Measurements from ENCODE around the gene ZNF638. TPM values are rescaled to one million over a fixed set of nuclear protein-coding genes. Genes with fewer than 3 reads are reported as not detected.

The ZNF638 gene
- total RNA-seq, 4 donors from 2014 or later = 154 to 299 (median 202) TPM

DNA sequence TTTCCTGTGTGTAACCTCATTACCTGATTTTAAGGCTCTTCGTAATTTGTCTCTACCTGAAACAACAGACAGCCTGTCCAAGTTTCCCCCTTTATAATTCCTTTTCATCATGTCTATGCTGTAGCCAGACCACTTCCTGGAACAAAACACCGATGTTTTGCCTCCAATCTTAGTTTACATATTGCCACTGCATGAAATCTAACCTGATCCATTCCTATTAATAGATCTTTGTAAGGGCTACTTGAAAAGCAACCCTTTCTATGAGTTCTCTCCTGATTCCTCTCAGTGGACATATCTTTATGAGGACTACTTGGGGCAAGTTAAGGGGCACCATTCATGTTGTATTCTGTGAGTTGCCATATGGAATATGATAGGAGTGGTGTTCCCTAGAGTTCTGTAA lies 30.9 kb downstream of the ZNF638 start:
- peaks cover 21 to 54% of the 10 kb centered on the region in 2 donors for H3K36me3 ChIP-seq
- no peak for DNase-seq
- H3K27ac ChIP-seq = no peak overlapping the region
- 87 to 89% methylated on average over 2 of the region's 2 CpGs for WGBS, 2 donors
- no peak overlapping the region for H3K4me3 ChIP-seq (replicated peaks in 1 of 3)
- TF ChIP-seq, protein P1, sequence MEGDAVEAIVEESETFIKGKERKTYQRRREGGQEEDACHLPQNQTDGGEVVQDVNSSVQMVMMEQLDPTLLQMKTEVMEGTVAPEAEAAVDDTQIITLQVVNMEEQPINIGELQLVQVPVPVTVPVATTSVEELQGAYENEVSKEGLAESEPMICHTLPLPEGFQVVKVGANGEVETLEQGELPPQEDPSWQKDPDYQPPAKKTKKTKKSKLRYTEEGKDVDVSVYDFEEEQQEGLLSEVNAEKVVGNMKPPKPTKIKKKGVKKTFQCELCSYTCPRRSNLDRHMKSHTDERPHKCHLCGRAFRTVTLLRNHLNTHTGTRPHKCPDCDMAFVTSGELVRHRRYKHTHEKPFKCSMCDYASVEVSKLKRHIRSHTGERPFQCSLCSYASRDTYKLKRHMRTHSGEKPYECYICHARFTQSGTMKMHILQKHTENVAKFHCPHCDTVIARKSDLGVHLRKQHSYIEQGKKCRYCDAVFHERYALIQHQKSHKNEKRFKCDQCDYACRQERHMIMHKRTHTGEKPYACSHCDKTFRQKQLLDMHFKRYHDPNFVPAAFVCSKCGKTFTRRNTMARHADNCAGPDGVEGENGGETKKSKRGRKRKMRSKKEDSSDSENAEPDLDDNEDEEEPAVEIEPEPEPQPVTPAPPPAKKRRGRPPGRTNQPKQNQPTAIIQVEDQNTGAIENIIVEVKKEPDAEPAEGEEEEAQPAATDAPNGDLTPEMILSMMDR (IDR thresholded peaks at IDR 0.05) = no peak
- H3K9me3 ChIP-seq = no peaks in the 10 kb centered on the region
- H3K4me1 ChIP-seq = no peaks in the 10 kb centered on the region
- no peaks in the 10 kb centered on the region for H3K27me3 ChIP-seq
- intact Hi-C loops (cut with DNase I) = no loop called here

DNA sequence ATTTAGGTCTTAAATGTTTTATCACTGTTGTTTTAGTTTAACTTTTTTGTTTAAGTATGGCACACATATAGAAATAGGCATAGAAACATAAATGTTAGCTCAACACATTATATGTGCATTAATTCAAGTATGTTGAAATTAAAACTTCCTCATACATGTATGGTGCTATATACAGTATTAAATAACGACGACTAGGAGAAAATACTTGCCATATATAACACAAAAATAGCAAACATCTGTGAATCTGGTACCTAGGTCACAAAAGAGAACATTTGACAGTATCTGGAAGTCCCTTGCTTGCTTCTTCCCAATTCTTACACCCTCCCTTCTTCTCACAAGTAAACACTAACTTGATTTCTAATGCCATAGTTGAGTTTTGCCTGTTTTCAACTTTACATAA lies 38.4 kb downstream of the ZNF638 start:
- no peak for DNase-seq
- intact Hi-C loops (cut with DNase I) = no loop called here
- Histone ChIP-seq H3K36me3 (peaks cover 28 to 41% of the 10 kb centered on the region in 2 donors), H3K27me3 (no peaks in the 10 kb centered on the region), H3K27ac (no peak overlapping the region), H3K4me1 (no peaks in the 10 kb centered on the region), H3K9me3 (no peaks in the 10 kb centered on the region), H3K4me3 (replicated peaks in 1 of 3) (no peak overlapping the region)
- no peak for TF ChIP-seq POLR2A (IDR thresholded peaks at IDR 0.05)
- TF ChIP-seq, protein P1 (IDR thresholded peaks at IDR 0.05) = no peak
- WGBS, 2 donors = 95 to 97% methylated on average over 2 of the region's 2 CpGs

DNA sequence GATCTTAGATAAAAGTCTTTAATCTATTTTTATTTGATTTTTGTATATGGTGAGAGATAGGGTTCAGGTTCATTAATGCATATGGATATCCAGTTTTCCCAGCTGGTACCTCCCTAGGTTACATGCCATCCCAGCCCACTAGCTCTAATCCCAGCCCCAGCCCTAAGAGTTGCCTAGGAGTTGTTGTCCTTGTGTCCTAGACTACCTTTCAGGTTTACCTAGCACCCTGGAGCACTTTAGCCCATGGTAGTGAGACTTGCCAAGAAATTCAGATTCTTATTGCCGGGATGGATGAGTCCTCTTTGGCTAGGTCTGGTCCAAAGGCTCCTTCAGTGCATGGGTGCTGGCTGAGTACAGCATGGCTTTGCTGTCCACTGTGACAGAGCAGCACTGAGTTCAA lies 40.5 kb downstream of the ZNF638 start:
- peaks cover 15 to 23% of the 10 kb centered on the region in 2 donors for H3K36me3 ChIP-seq
- H3K9me3 ChIP-seq = no peaks in the 10 kb centered on the region
- no peak for TF ChIP-seq POLR2A (IDR thresholded peaks at IDR 0.05)
- TF ChIP-seq, protein P1 (IDR thresholded peaks at IDR 0.05) = no peak
- no peak overlapping the region for H3K4me3 ChIP-seq (replicated peaks in 1 of 3)
- intact Hi-C loops (cut with DNase I) = no loop called here
- H3K27ac ChIP-seq = no peak overlapping the region
- no peaks in the 10 kb centered on the region for H3K27me3 ChIP-seq
- no peak for DNase-seq
- WGBS, 2 donors = 57 to 80% methylated on average over 1 of the region's 1 CpG
- H3K4me1 ChIP-seq = no peaks in the 10 kb centered on the region

DNA sequence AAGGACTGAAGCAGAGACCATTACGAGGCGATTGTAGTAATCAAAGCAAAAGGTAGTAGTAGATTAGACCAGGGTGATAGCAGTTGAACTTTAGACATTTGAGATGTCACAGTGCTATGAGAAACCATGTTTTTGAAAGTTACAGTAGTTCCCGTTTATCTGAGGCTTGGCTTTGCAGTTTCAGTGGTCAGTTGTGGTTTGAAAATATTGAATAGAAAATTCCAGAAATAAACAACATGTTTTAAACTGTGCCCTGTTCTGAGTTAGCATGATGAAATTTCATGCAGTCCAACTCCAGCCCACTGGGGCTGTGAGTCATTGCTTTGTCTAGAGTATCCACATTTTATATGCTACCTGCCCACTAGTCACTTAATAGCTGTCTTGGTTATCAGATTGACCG lies 47.5 kb downstream of the ZNF638 start:
- intact Hi-C loops (cut with DNase I) = no loop called here
- no peaks in the 10 kb centered on the region for H3K4me1 ChIP-seq
- no peak overlapping the region for H3K27ac ChIP-seq
- DNase-seq = no peak
- no peak overlapping the region for H3K4me3 ChIP-seq (replicated peaks in 1 of 3)
- H3K9me3 ChIP-seq = no peaks in the 10 kb centered on the region
- WGBS, 2 donors = 88 to 90% methylated on average over 4 of the region's 4 CpGs
- peaks cover 9 to 15% of the 10 kb centered on the region in 2 donors for H3K36me3 ChIP-seq
- no peaks in the 10 kb centered on the region for H3K27me3 ChIP-seq
- no peak for TF ChIP-seq POLR2A (IDR thresholded peaks at IDR 0.05)
- TF ChIP-seq, protein P1 (IDR thresholded peaks at IDR 0.05) = no peak

DNA sequence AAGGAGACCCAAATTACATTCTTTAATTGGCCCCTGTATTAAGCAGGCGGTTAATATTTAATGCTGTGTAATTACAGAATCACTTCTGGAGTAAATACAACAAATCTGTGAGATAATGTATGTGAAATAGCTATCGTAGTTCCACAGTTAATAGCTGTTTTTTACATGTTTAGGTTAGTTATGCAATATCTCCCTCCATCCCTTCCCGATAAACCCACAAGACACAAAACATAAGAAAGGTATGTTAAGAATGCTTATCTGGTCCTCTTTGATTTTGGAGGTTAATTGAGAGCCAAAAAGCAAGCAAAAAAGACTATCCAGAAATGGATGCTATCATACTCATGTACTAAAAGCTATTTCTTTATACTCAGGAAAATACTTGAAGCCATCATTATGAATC lies 49.1 kb downstream of the ZNF638 start:
- intact Hi-C loops (cut with DNase I) = no loop called here

More for the DNA sequence above, 49.1 kb downstream of the ZNF638 start:
- TF ChIP-seq POLR2A (IDR thresholded peaks at IDR 0.05) = no peak
- TF ChIP-seq, protein P1 (IDR thresholded peaks at IDR 0.05) = no peak
- Histone ChIP-seq H3K4me1 (no peaks in the 10 kb centered on the region), H3K4me3 (replicated peaks in 1 of 3) (no peak overlapping the region), H3K9me3 (no peaks in the 10 kb centered on the region), H3K36me3 (peaks cover 9 to 15% of the 10 kb centered on the region in 2 donors), H3K27ac (no peak overlapping the region), H3K27me3 (no peaks in the 10 kb centered on the region)
- 94 to 98% methylated on average over 3 of the region's 3 CpGs for WGBS, 2 donors
- no peak for DNase-seq

All from thyroid gland (tissue), 4 donors.